WTC11 (cell line): ENCODE results near the gene MST1R. TPM values are rescaled to one million over a fixed set of nuclear protein-coding genes. Genes with fewer than 3 reads are reported as not detected.
A peak's percentile ranks its signal among the peaks of the same experiment; 100 is the strongest.

ENCODE experiments used
- ATAC-seq: fragments of 200-7000 bp; cut with Tn5 transposase; 2 replicates; pipeline ENCODE4 v1.10.0; 2021; ENCODE audit warnings: mild to moderate bottlenecking, moderate library complexity
- CTCF ChIA-PET: fragments of 300-600 bp; sonication (Branson Sonifier 250); formaldehyde crosslinking; loops from one replicate; lab custom pipeline; 2021; ENCODE audit warnings: antibody characterized with exemption; lab: Charles Lee
- POLR2A ChIA-PET: fragments of 350-600 bp; sonication (Branson Sonifier 250); formaldehyde crosslinking; loops from one replicate; lab custom pipeline; 2021; ENCODE audit warnings: antibody characterized with exemption; lab: Charles Lee
- DNase-seq: peaks from one replicate; pipeline ENCODE4 v3.0.0; 2021; ENCODE audit warnings: low spot score
- H3K27ac Mint-ChIP-seq: 2 replicates; pipeline ENCODE4 v1.8.0; 2021; ENCODE audit warnings: mixed read lengths
- H3K27me3 Mint-ChIP-seq: 2 replicates; pipeline ENCODE4 v1.8.0; 2021; ENCODE audit warnings: low read depth, mild to moderate bottlenecking, moderate library complexity, mixed read lengths
- H3K36me3 Mint-ChIP-seq: 2 replicates; pipeline ENCODE4 v1.8.0; 2021; ENCODE audit warnings: mixed read lengths
- H3K4me1 Mint-ChIP-seq: 2 replicates; pipeline ENCODE4 v1.8.0; 2022; ENCODE audit warnings: mixed read lengths
- H3K4me3 Mint-ChIP-seq: 2 replicates; pipeline ENCODE4 v1.8.0; 2021; ENCODE audit warnings: mild to moderate bottlenecking, moderate library complexity, mixed read lengths
- H3K9me3 Mint-ChIP-seq: 2 replicates; pipeline ENCODE4 v1.8.0; 2021; ENCODE audit warnings: mixed read lengths
- CBFB ChIP-seq: sonication (generic); formaldehyde crosslinking; IDR thresholded peaks from 2 replicates; pipeline ENCODE4 v1.8.1; 2022; ENCODE audit warnings: mild to moderate bottlenecking, low read depth, missing genetic modification reagents
- ELF4 ChIP-seq: sonication (generic); formaldehyde crosslinking; IDR thresholded peaks from 2 replicates; pipeline ENCODE4 v1.8.1; 2022; ENCODE audit warnings: low read depth, mild to moderate bottlenecking, moderate library complexity, missing genetic modification reagents
- FOXJ3 ChIP-seq: sonication (generic); formaldehyde crosslinking; IDR thresholded peaks from 2 replicates; pipeline ENCODE4 v1.9.0; 2021; ENCODE audit warnings: missing genetic modification reagents, mild to moderate bottlenecking, borderline replicate concordance
- NFE2L1 ChIP-seq: sonication (generic); formaldehyde crosslinking; IDR thresholded peaks from 2 replicates; pipeline ENCODE4 v1.8.1; 2023; ENCODE audit warnings: missing genetic modification reagents
- PRDM15 ChIP-seq: sonication (generic); formaldehyde crosslinking; IDR thresholded peaks from 2 replicates; pipeline ENCODE4 v1.8.0; 2022; ENCODE audit warnings: missing genetic modification reagents
- SP1 ChIP-seq: sonication (generic); formaldehyde crosslinking; conservative IDR thresholded peaks from 2 replicates; pipeline ENCODE4 v1.8.1; 2022; ENCODE audit warnings: missing genetic modification reagents
- STAT6 ChIP-seq: sonication (generic); formaldehyde crosslinking; conservative IDR thresholded peaks from 2 replicates; pipeline ENCODE4 v1.8.1; 2023; ENCODE audit warnings: mild to moderate bottlenecking, low read depth, missing genetic modification reagents, moderate library complexity
- TEAD1 ChIP-seq: sonication (generic); formaldehyde crosslinking; IDR thresholded peaks from 2 replicates; pipeline ENCODE4 v1.8.0; 2022; ENCODE audit warnings: mild to moderate bottlenecking, missing genetic modification reagents
- USF2 ChIP-seq: sonication (generic); formaldehyde crosslinking; IDR thresholded peaks from 2 replicates; pipeline ENCODE4 v1.8.1; 2023; ENCODE audit warnings: mild to moderate bottlenecking, missing genetic modification reagents, moderate library complexity
- ZNF121 ChIP-seq: sonication (generic); formaldehyde crosslinking; IDR thresholded peaks from 2 replicates; pipeline ENCODE4 v1.8.0; 2023; ENCODE audit warnings: missing genetic modification reagents
- ZNF263 ChIP-seq: sonication (generic); formaldehyde crosslinking; IDR thresholded peaks from 2 replicates; pipeline ENCODE4 v1.8.1; 2022; ENCODE audit warnings: low read depth, mild to moderate bottlenecking, moderate library complexity, missing genetic modification reagents
- ZNF671 ChIP-seq: fragments of 250-450 bp; sonication (Bioruptor Pico); IDR thresholded peaks from 2 replicates; pipeline ENCODE4 v1.8.0; 2021; ENCODE audit warnings: mild to moderate bottlenecking
- total RNA-seq: library from RNA; stranded (reverse); gene quantifications from 3 replicates; pipeline ENCODE4 v1.2.3, GENCODE V29; 2021
- TF ChIP-seq, protein P1 (sequence below): fragments of 250-450 bp; sonication (Bioruptor Pico); IDR thresholded peaks from 2 replicates; pipeline ENCODE4 v1.8.0; 2021; ENCODE audit warnings: mild to moderate bottlenecking
- TF ChIP-seq, protein P2 (sequence below): sonication (generic); formaldehyde crosslinking; IDR thresholded peaks from 2 replicates; pipeline ENCODE4 v1.8.0; 2023; ENCODE audit warnings: missing genetic modification reagents, mild to moderate bottlenecking, borderline replicate concordance

The MST1R gene
- total RNA-seq, 1 experiment from 2014 or later = 6.2 TPM

GRCh38 chr3:49952924-49953323 is 49.3 kb upstream of the MST1R start:
- no peak for DNase-seq
- H3K9me3 Mint-ChIP-seq = 0 out of 2 replicates have a peak, but pooled peaks cover 3% of the 10 kb centered on the region
- ATAC-seq = no peak
- H3K27ac Mint-ChIP-seq = no peak overlapping the region
- no peaks in the 10 kb centered on the region for H3K4me1 Mint-ChIP-seq
- ChIA-PET POLR2A (interaction anchor here (0.6 kb wide), 1 partner anchor 8 kb away, joined by 5 read pairs; no protein-coding TSS in a partner anchor), CTCF (no interaction called here)
- peak; percentile 74; the same call in 1 of the 2 replicates for TF ChIP-seq ZNF121 (CRISPR knock-in tag)
- no peak for TF ChIP-seq TEAD1 (CRISPR knock-in tag)
- TF ChIP-seq, all 79 proteins: peak for 1
- no peaks in the 10 kb centered on the region; the same call in 1 of the 2 replicates for H3K36me3 Mint-ChIP-seq
- no peak overlapping the region for H3K4me3 Mint-ChIP-seq
- H3K27me3 Mint-ChIP-seq = no peaks in the 10 kb centered on the region

GRCh38 chr3:49942651-49943050 is 39.0 kb upstream of the MST1R start:
- H3K9me3 Mint-ChIP-seq = peaks cover 6% of the 10 kb centered on the region; the same call in 1 of the 2 replicates
- ChIA-PET CTCF (no interaction called here), POLR2A (no interaction called here)
- no peak overlapping the region for H3K27ac Mint-ChIP-seq
- H3K36me3 Mint-ChIP-seq = peaks cover 12% of the 10 kb centered on the region
- no peaks in the 10 kb centered on the region for H3K27me3 Mint-ChIP-seq
- TF ChIP-seq ZNF671 (CRISPR knock-in tag) (no peak), FOXJ3 (CRISPR knock-in tag) (no peak), CBFB (CRISPR knock-in tag) (no peak), STAT6 (CRISPR knock-in tag) (no peak), USF2 (no peak), PRDM15 (CRISPR knock-in tag) (no peak), ZNF263 (CRISPR knock-in tag) (no peak), SP1 (CRISPR knock-in tag) (no peak), NFE2L1 (CRISPR knock-in tag) (no peak), ELF4 (CRISPR knock-in tag) (no peak)
- TF ChIP-seq, protein P1, sequence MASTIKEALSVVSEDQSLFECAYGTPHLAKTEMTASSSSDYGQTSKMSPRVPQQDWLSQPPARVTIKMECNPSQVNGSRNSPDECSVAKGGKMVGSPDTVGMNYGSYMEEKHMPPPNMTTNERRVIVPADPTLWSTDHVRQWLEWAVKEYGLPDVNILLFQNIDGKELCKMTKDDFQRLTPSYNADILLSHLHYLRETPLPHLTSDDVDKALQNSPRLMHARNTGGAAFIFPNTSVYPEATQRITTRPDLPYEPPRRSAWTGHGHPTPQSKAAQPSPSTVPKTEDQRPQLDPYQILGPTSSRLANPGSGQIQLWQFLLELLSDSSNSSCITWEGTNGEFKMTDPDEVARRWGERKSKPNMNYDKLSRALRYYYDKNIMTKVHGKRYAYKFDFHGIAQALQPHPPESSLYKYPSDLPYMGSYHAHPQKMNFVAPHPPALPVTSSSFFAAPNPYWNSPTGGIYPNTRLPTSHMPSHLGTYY = no peak
- TF ChIP-seq, protein P2, sequence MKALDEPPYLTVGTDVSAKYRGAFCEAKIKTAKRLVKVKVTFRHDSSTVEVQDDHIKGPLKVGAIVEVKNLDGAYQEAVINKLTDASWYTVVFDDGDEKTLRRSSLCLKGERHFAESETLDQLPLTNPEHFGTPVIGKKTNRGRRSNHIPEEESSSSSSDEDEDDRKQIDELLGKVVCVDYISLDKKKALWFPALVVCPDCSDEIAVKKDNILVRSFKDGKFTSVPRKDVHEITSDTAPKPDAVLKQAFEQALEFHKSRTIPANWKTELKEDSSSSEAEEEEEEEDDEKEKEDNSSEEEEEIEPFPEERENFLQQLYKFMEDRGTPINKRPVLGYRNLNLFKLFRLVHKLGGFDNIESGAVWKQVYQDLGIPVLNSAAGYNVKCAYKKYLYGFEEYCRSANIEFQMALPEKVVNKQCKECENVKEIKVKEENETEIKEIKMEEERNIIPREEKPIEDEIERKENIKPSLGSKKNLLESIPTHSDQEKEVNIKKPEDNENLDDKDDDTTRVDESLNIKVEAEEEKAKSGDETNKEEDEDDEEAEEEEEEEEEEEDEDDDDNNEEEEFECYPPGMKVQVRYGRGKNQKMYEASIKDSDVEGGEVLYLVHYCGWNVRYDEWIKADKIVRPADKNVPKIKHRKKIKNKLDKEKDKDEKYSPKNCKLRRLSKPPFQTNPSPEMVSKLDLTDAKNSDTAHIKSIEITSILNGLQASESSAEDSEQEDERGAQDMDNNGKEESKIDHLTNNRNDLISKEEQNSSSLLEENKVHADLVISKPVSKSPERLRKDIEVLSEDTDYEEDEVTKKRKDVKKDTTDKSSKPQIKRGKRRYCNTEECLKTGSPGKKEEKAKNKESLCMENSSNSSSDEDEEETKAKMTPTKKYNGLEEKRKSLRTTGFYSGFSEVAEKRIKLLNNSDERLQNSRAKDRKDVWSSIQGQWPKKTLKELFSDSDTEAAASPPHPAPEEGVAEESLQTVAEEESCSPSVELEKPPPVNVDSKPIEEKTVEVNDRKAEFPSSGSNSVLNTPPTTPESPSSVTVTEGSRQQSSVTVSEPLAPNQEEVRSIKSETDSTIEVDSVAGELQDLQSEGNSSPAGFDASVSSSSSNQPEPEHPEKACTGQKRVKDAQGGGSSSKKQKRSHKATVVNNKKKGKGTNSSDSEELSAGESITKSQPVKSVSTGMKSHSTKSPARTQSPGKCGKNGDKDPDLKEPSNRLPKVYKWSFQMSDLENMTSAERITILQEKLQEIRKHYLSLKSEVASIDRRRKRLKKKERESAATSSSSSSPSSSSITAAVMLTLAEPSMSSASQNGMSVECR = no peak
- ATAC-seq (no peak), DNase-seq (no peak)
- H3K4me3 Mint-ChIP-seq = no peak overlapping the region
- peaks cover 8% of the 10 kb centered on the region for H3K4me1 Mint-ChIP-seq
